Brain pericyte (primary cell): Measurements from ENCODE around the gene GPR39.
"Not testable (repeated sequence)": the region's sequence is repeated elsewhere in the genome, so short reads cannot be mapped to it uniquely, and the experiment has no call there.

Experiments used
- DNase-seq: peaks from one replicate; pipeline ENCODE4 v3.0.0-alpha.2; 2012; ENCODE audit warnings: low read depth, low spot score

GPR39 gene

DNA sequence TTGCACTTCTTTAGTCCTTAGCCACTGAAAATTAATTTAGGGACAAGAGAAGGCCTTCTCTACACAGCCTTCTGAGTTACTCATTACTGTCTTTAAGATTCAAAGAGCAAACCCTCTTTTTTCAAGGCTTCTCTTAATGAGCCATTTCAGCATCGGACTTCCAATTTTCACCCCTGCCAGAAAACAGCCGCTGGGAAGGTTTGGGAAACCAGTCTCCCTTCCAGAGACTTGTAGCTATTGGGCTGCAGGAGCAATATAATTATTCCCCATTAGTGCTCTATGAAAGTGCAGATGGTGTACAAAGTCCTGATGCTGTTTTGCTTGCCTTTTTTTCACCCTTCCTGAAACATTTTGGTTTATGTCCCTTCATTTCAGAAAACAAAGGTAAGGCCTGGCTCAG is 79.3 kb downstream of the GPR39 start:
- no peak for DNase-seq

GRCh38 chr2:132496555-132496954 is 80.0 kb downstream of the GPR39 start:
- no peak for DNase-seq

GRCh38 chr2:132497591-132497990 is 81.0 kb downstream of the GPR39 start:
- DNase-seq: no peak

- DNase-seq: no peak
Measured at GRCh38 chr2:132503701-132504100, 87.1 kb downstream of the GPR39 start.

- no peak for DNase-seq
Measured at GRCh38 chr2:132515010-132515409, 98.4 kb downstream of the GPR39 start.

GRCh38 chr2:132517386-132517785 is 100.8 kb downstream of the GPR39 start:
- DNase-seq: no peak

DNA sequence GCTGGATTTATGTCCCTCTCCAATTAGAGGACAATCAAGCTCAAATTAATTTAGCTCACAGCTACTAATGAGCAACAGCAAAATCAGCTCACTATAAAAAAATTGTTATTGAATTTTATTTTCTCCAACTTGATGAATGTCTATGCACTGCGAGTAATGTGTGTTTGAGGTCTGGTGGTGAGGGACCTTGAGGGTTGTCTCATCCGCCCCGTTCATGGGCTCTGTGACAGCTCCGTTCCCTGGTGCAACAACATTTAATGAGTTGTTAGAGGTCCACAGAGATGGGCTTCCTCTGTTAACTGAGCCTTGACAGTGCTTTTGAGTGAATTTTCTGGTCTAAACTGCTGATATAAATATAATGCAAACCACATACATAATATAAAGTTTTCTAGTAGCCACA is 101.7 kb downstream of the GPR39 start:
- no peak for DNase-seq

DNA sequence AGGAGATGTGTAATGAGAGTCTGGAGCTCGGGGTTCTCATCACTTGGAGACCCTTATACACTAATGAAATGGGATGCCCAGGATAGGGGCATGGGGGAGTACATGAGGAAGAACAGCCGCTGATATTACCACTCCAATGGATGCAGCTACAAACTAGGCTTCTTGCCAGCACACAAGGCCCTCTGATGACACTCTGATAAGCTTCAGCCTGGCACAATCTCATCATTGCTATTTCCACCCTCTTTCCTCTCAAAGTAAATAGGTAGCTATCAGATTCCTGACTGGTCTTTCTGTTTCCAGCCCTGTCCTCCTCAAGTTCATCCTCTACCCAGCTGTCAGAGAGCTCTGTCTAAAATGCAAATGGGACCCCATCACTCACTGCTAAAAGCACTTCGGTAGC is 103.0 kb downstream of the GPR39 start:
- no peak for DNase-seq

GRCh38 chr2:132521341-132521740 is 104.7 kb downstream of the GPR39 start:
- no peak for DNase-seq

GRCh38 chr2:132522901-132523300 is 106.3 kb downstream of the GPR39 start:
- no peak for DNase-seq

DNA sequence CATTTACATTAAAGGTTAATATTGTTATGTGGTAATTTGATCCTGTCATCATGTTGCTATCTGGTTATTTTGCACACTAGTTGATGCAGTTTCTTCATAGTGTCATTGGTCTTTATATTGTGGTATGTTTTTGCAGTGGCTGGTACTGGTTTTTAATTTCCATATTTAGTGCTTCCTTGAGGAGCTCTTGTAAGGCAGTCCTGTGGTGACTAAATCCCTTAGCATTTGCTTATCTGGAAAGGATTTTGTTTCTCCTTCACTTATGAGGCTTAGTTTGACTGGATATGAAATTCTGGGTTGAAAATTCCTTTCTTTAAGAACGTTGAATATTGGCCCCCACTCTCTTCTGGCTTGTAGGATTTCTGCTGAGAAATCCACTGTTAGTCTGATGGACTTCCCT is 120.5 kb downstream of the GPR39 start:
- not testable (repeated sequence) for DNase-seq

GRCh38 chr2:132538331-132538855 is 121.8 kb downstream of the GPR39 start:
- no peak for DNase-seq

GRCh38 chr2:132540166-132540565 is 123.6 kb downstream of the GPR39 start:
- DNase-seq: no peak

GRCh38 chr2:132542953-132543569 is 126.5 kb downstream of the GPR39 start:
- DNase-seq: no peak

GRCh38 chr2:132544006-132544630 is 127.5 kb downstream of the GPR39 start:
- DNase-seq: no peak

DNA sequence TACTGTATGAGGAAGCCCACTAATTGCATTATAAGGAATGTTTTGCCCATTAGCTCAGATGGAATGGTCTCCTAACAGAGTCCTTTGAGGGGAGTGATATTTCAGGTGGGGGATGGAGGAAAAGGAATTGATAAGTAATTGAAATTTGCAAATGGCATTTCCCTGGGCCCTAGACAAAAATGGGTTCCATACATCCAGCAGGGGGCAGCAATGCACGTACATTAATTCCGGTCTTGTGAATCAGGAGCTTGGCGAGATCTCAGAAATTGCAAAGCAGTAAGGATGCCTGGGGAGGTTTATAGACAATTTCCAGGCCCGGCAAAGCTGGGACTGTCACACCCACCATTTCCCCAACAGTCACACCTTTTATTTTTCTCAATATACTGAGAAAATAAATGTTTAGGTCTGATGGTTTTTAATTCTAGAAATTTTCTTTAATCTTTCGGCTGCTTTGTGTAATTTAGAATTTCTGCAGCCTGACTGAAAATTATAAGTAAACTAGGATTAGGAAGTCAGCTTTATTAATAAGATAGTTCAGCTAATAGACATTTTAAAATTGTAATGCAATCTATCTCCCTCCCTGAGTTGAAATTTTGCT is 130.6 kb downstream of the GPR39 start:
- peak; percentile 18 for DNase-seq

- DNase-seq: no peak
Measured at GRCh38 chr2:132549935-132550670, 133.5 kb downstream of the GPR39 start.

- no peak for DNase-seq
Measured at GRCh38 chr2:132550946-132551345, 134.3 kb downstream of the GPR39 start.

DNA sequence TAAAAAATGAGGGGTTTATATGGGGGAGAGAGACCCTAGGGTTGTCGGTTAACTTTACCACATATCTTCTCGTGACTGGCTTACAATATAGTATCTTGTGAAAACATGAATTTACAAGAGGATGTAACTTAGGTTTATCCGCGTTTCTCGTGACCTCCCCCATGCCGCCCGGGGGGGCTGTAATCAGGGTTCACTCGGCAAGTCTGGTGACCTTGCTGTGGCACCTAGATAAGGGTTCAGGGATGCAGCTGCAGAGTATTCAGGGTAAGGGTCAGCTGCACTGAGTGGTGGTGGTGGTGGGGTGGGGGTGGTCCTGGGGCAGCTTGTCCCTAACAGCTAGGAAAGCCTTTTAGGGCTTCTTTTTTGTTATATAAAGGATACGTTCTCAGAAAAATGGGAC is 141.1 kb downstream of the GPR39 start:
- no peak for DNase-seq

DNA sequence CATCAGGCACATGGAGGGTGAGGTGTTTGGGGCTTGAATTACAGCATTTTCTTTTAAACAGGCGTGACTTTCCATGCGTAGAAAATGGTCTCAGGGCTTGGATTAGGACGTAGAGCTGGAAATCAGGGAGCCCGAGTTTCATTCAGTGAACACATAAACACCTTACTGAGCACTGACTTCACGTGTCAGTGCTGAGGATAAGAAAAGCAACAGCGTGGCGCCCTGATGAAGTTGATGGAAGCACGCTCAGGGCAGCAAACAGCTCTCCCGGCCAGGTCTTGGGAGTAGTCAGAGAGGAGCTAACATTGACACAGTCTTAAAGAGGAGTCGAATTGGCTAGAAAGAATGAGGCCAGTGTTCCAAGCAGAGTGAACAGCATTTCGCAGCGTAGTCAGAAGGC is 142.7 kb downstream of the GPR39 start:
- no peak for DNase-seq

DNA sequence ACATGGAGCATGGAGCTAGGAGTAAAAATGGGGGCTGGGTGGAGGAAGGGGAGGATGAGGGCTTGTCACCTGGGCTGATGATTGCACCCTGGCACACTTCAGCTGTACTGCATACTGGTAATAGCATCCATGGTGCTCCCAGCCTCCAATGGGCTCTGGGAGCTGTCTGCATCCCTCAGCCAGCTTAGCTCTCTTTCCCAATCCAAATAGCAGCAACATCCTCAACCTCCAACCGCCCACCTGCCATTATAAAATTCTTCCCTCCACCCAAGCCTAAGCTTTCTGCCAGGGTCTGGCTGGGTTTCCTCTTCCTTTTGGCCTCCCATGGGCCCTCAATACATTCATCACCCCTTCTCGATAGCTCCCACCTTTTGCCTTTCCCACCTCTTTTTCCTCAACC is 143.3 kb downstream of the GPR39 start:
- DNase-seq: no peak

DNA sequence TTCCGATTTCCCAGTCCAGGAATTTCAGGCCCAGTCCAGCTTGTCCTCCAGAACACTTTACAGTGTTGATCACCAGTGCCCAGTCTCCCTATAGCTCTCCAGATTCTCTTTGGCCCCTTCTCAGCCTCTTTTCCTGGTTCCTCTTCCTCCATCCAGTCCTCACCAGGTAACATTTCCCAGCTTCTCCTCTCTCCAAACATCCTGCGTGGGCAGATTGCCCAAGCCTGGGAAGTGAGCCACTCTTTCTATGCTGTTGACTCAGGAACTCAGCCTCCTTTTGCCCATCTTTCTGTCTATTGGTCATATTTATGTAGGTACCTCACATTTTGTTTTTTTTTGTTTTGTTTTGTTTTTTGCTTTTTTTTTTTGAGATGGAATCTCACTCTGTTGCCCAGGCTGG is 144.0 kb downstream of the GPR39 start:
- no peak for DNase-seq
